CD14-positive monocyte (primary cell): ENCODE data around the gene PRSS1. TPM values are rescaled to one million over a fixed set of nuclear protein-coding genes. Genes with fewer than 3 reads are reported as not detected.
"Not testable (repeated sequence)": the region's sequence is repeated elsewhere in the genome, so short reads cannot be mapped to it uniquely, and the experiment has no call there.

Source experiments
- DNase-seq, 3 donors: peaks; one replicate each; pipeline ENCODE4 v3.0.0-alpha.2; 2011 to 2022
- H2AFZ ChIP-seq: 2 replicates; pipeline ENCODE4 v1.6.0; 2012; ENCODE audit warnings: mild to moderate bottlenecking, low read depth, low read length, inconsistent platforms; ENCODE audit not compliant: insufficient read depth, poor library complexity, severe bottlenecking
- H3K27ac ChIP-seq, 2 donors: 1 replicate in 1 of 2; 2 replicates in 1 of 2; pipeline ENCODE4 v1.5.1; 2012 to 2013; ENCODE audit warnings: low read length in 2 of 2, control low read depth in 1 of 2, inconsistent platforms in 1 of 2, low read depth in 1 of 2, mild to moderate bottlenecking in 1 of 2
- H3K27me3 ChIP-seq, 2 donors: one replicate each; pipeline versions ENCODE4 v1.6.0 to v1.6.1; 2011 to 2013; ENCODE audit warnings: low read length in 2 of 2; ENCODE audit not compliant: control insufficient read depth in 2 of 2, insufficient read depth in 2 of 2
- H3K36me3 ChIP-seq, 2 donors: replicated peaks in 1 of 2; 1 replicate in 1 of 2; 2 replicates in 1 of 2; pipeline versions ENCODE4 v1.5.1 to v1.6.1; 2012 to 2013; ENCODE audit warnings: low read length in 2 of 2, control low read depth in 1 of 2, inconsistent platforms in 1 of 2, mild to moderate bottlenecking in 1 of 2; ENCODE audit not compliant: insufficient read depth in 2 of 2, control insufficient read depth in 1 of 2
- H3K4me1 ChIP-seq, 2 donors: 1 replicate in 1 of 2; 2 replicates in 1 of 2; pipeline versions ENCODE4 v1.5.1 to v1.6.1; 2012 to 2013; ENCODE audit warnings: low read length in 2 of 2, control low read depth in 1 of 2, inconsistent platforms in 1 of 2, mild to moderate bottlenecking in 1 of 2, moderate library complexity in 1 of 2; ENCODE audit not compliant: insufficient read depth in 2 of 2, control insufficient read depth in 1 of 2
- H3K4me2 ChIP-seq: replicated peaks from 2 replicates; pipeline ENCODE3; 2012; ENCODE audit warnings: low read length, moderate library complexity, mild to moderate bottlenecking; ENCODE audit not compliant: poor library complexity, severe bottlenecking; ENCODE audit errors: extremely low read depth
- H3K4me3 ChIP-seq, 3 experiments: fragments of 200-600 bp in 1 of 3; sonication (generic) in 1 of 3; replicated peaks in 1 of 3; 1 replicate in 2 of 3; 2 replicates in 1 of 3; pipeline ENCODE4 v1.5.1; 2011 to 2013; ENCODE audit warnings: low read length in 3 of 3, mild to moderate bottlenecking in 3 of 3, control low read depth in 2 of 3, low read depth in 2 of 3, inconsistent platforms in 1 of 3, moderate library complexity in 1 of 3
- H3K79me2 ChIP-seq: 2 replicates; pipeline ENCODE4 v1.6.0; 2012; ENCODE audit warnings: mild to moderate bottlenecking, control low read depth, inconsistent platforms, low read length, moderate library complexity; ENCODE audit not compliant: insufficient read depth
- H3K9ac ChIP-seq: 2 replicates; pipeline ENCODE4 v1.6.0; 2017; ENCODE audit warnings: low read length, mild to moderate bottlenecking; ENCODE audit not compliant: insufficient read depth, poor library complexity, severe bottlenecking
- H3K9me3 ChIP-seq, 2 donors: replicated peaks in 1 of 2; 1 replicate in 1 of 2; 2 replicates in 1 of 2; pipeline versions ENCODE4 v1.5.1 to v1.6.1; 2012 to 2013; ENCODE audit warnings: low read length in 2 of 2, control low read depth in 1 of 2; ENCODE audit not compliant: control insufficient read depth in 1 of 2, insufficient read depth in 1 of 2
- H4K20me1 ChIP-seq: 2 replicates; pipeline ENCODE4 v1.6.0; 2012; ENCODE audit warnings: mild to moderate bottlenecking, low read length, control low read depth, moderate library complexity; ENCODE audit not compliant: insufficient read depth
- H3K27ac Mint-ChIP-seq, 7 donors: one replicate each; pipeline ENCODE4 v1.8.0; 2020; ENCODE audit warnings: mild to moderate bottlenecking in 7 of 7, mixed read lengths in 7 of 7, moderate library complexity in 6 of 7, inconsistent platforms in 2 of 7
- H3K27me3 Mint-ChIP-seq, 3 donors: one replicate each; pipeline ENCODE4 v1.8.0; 2021 to 2022; ENCODE audit warnings: low read depth in 3 of 3, mild to moderate bottlenecking in 3 of 3, mixed read lengths in 3 of 3, moderate library complexity in 3 of 3, inconsistent platforms in 1 of 3
- H3K36me3 Mint-ChIP-seq, 2 donors: one replicate each; pipeline ENCODE4 v1.8.0; 2020; ENCODE audit warnings: mixed read lengths in 2 of 2, inconsistent platforms in 1 of 2, mild to moderate bottlenecking in 1 of 2
- H3K4me1 Mint-ChIP-seq: one replicate; pipeline ENCODE4 v1.8.0; 2020; ENCODE audit warnings: mild to moderate bottlenecking, mixed read lengths
- H3K4me3 Mint-ChIP-seq, 2 donors: one replicate each; pipeline ENCODE4 v1.8.0; 2020; ENCODE audit warnings: mild to moderate bottlenecking in 2 of 2, mixed read lengths in 2 of 2, moderate library complexity in 1 of 2
- H3K9me3 Mint-ChIP-seq, 7 donors: one replicate each; pipeline ENCODE4 v1.8.0; 2020 to 2022; ENCODE audit warnings: mixed read lengths in 7 of 7, mild to moderate bottlenecking in 6 of 7, moderate library complexity in 6 of 7, inconsistent platforms in 2 of 7
- WGBS: methylation state at CpG from one replicate; pipeline ENCODE4 v1.1.5; 2013; ENCODE audit warnings: missing lambda C conversion rate; ENCODE audit not compliant: insufficient coverage; 5-methylcytosine and 5-hydroxymethylcytosine counted together
- intact Hi-C, 2 donors: fragments of 100-400 bp; cut with micrococcal nuclease; formaldehyde crosslinking; loops; one replicate each; pipeline versions ENCODE4 v1.15.0 to v1.15.1; 2023
- polyA plus RNA-seq, 3 donors: library from polyadenylated mRNA; depleted of rRNA in 1 of 3; unstranded in 2 of 3; stranded (reverse) in 1 of 3; fragments of 300-500 nt in 2 of 3; fragments of >200 nt in 1 of 3; fragmentation: Illumina TruSeq in 2 of 3; gene quantifications; 1 replicate in 2 of 3; 2 replicates in 1 of 3; pipeline ENCODE4 v1.2.3, GENCODE V29; 2012 to 2021
- TF ChIP-seq, protein P1 (sequence below): fragments of 200-600 bp; IDR thresholded peaks from one replicate; pipeline ENCODE4 v1.8.0; 2022; ENCODE audit warnings: antibody characterized with exemption, mild to moderate bottlenecking

Gene PRSS1
- polyA plus RNA-seq, 3 donors, result not detected

DNA sequence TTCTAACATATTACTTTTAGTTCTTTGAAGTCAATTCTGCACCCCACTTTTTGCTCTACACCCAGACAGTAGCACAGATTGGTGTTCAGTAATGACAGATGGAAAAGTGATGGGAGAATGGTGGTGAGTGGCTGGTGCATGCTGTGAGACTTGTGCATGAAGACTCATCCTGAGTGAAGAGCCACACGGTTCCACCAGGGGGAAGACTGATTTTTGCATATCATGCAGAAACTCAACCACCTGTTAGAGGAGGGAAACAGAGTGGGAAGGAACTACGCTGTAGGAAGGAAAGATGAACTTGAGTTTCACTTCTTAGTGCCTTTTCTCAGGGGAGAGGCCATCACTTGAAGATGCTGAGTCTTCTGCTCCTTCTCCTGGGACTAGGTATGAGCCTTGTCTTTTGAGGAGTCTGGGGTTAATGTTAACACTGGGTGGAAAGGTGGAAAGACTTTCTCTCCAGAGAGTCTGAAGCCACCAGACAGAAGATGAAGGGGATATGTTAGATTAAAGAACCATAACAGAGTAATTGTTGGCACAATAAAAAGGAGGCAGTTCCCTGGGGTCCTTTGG, 9.3 kb upstream of the PRSS1 start:
- H3K27me3 ChIP-seq, result no peaks in the 10 kb centered on the region
- no peaks in the 10 kb centered on the region for H3K4me1 ChIP-seq
- H3K36me3 ChIP-seq, result no peaks in the 10 kb centered on the region
- no peak overlapping the region for H3K4me2 ChIP-seq
- H3K4me3 Mint-ChIP-seq, result no peak overlapping the region
- H3K27me3 Mint-ChIP-seq, result no peaks in the 10 kb centered on the region
- H3K36me3 Mint-ChIP-seq, result no peaks in the 10 kb centered on the region
- no peaks in the 10 kb centered on the region for H3K79me2 ChIP-seq
- intact Hi-C loops, result no loop called here
- no peaks in the 10 kb centered on the region for H3K9me3 Mint-ChIP-seq
- peaks cover 3% of the 10 kb centered on the region for H3K4me1 Mint-ChIP-seq
- TF ChIP-seq, protein P1, sequence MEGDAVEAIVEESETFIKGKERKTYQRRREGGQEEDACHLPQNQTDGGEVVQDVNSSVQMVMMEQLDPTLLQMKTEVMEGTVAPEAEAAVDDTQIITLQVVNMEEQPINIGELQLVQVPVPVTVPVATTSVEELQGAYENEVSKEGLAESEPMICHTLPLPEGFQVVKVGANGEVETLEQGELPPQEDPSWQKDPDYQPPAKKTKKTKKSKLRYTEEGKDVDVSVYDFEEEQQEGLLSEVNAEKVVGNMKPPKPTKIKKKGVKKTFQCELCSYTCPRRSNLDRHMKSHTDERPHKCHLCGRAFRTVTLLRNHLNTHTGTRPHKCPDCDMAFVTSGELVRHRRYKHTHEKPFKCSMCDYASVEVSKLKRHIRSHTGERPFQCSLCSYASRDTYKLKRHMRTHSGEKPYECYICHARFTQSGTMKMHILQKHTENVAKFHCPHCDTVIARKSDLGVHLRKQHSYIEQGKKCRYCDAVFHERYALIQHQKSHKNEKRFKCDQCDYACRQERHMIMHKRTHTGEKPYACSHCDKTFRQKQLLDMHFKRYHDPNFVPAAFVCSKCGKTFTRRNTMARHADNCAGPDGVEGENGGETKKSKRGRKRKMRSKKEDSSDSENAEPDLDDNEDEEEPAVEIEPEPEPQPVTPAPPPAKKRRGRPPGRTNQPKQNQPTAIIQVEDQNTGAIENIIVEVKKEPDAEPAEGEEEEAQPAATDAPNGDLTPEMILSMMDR, result no peak
- H3K4me3 ChIP-seq, result no peak overlapping the region
- H3K9ac ChIP-seq, result no peak overlapping the region
- no peaks in the 10 kb centered on the region for H4K20me1 ChIP-seq
- no peak overlapping the region for H3K27ac ChIP-seq
- no peaks in the 10 kb centered on the region for H3K9me3 ChIP-seq
- H3K27ac Mint-ChIP-seq, result no peak overlapping the region
- no peak for DNase-seq
- H2AFZ ChIP-seq, result no peak overlapping the region
- WGBS, result 17% methylated on average over 1 of the region's 2 CpGs

DNA sequence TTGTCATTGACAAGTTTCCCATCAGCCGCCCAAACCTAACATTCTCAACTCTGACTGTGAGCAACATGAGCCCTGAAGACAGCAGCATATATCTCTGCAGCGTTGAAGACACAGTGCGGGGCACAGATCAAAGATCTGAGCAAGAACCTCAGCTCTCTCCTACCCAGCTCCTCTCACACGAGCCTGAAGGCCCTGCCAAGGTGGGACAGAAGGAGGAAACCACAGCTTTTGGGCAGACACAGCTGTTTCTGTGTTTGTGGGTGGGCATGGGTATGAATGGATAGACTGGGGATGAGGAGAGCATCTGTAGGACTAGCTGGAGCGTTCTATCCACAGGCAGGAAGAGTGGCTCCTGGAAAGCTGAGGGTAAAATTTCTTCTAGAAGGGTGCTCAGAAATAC, 8.5 kb upstream of the PRSS1 start:
- DNase-seq, result no peak
- no peak overlapping the region for H3K4me3 ChIP-seq
- WGBS, result 86% methylated on average over 1 of the region's 5 CpGs

DNA sequence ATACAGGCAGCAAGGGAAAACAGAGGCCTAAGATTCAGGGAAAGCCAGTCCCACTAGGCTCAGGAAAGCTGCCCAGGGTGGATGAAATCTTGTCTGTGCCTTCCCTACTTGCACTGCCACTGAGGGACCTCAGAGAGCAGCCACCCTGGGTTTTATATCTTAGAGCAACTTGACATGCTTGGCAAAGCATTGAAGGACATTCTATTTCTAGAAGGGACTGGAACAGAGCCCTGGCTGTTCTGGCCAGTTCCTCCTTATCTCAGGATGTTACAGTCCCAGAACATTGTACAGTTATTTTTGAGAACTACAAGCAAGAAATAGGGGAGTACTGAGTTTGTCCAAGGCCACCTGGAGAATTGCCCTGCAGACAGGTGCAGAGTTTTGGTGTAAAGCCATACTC, 7.3 kb upstream of the PRSS1 start:
- H3K36me3 Mint-ChIP-seq, H3K27ac ChIP-seq, H3K9me3 Mint-ChIP-seq, H3K27ac Mint-ChIP-seq, H2AFZ ChIP-seq, H3K9ac ChIP-seq, H3K79me2 ChIP-seq, H3K9me3 ChIP-seq, H3K4me3 Mint-ChIP-seq, H3K27me3 ChIP-seq, DNase-seq, H3K4me2 ChIP-seq, H3K4me3 ChIP-seq, H3K27me3 Mint-ChIP-seq, H3K4me1 ChIP-seq, intact Hi-C loops, H4K20me1 ChIP-seq, H3K36me3 ChIP-seq: not testable (repeated sequence)
- peaks cover 17% of the 10 kb centered on the region for H3K4me1 Mint-ChIP-seq

More for the DNA sequence above, 8.5 kb upstream of the PRSS1 start:
- Mint-ChIP-seq H3K27ac (no peak overlapping the region), H3K4me1 (peaks cover 10% of the 10 kb centered on the region), H3K36me3 (no peaks in the 10 kb centered on the region), H3K27me3 (no peaks in the 10 kb centered on the region), H3K9me3 (no peaks in the 10 kb centered on the region), H3K4me3 (peak overlapping the region in 1 of 2 donors; percentile 20)
- no peaks in the 10 kb centered on the region for H3K4me1 ChIP-seq
- H3K36me3 ChIP-seq, result no peaks in the 10 kb centered on the region
- H3K9me3 ChIP-seq, result no peaks in the 10 kb centered on the region
- no peak overlapping the region for H3K27ac ChIP-seq
- TF ChIP-seq, protein P1, result no peak
- H3K27me3 ChIP-seq, result no peaks in the 10 kb centered on the region
- H2AFZ ChIP-seq, result no peak overlapping the region
- H4K20me1 ChIP-seq, result no peaks in the 10 kb centered on the region
- H3K79me2 ChIP-seq, result no peaks in the 10 kb centered on the region
- H3K4me2 ChIP-seq, result no peak overlapping the region
- no peak overlapping the region for H3K9ac ChIP-seq
- intact Hi-C loops, result no loop called here
